Mammary epithelial cell (primary cell): ENCODE data around the gene GNAI3.

Source experiments
- CTCF ChIP-seq, 2 donors: IDR thresholded peaks in 1 of 2; conservative IDR thresholded peaks in 1 of 2; 2 replicates each; pipeline ENCODE4 v1.5.1; 2011 to 2012; ENCODE audit warnings: inconsistent platforms in 2 of 2, low read length in 2 of 2, mild to moderate bottlenecking in 2 of 2, control low read depth in 1 of 2, low read depth in 1 of 2; ENCODE audit not compliant: insufficient read depth in 1 of 2; ENCODE audit errors: extremely low read depth in 1 of 2
- EZH2 ChIP-seq: IDR thresholded peaks from 2 replicates; pipeline ENCODE4 v1.6.1; 2012; ENCODE audit warnings: low read length, inconsistent platforms, borderline replicate concordance

- TF ChIP-seq CTCF (conservative IDR thresholded peaks at IDR 0.05 in 1 of 2, IDR thresholded peaks at IDR 0.05 in 1 of 2; ENCODE audit: extremely low read depth in 1 of 2, insufficient read depth in 1 of 2, low read depth in 1 of 2, low read length in 2 of 2) (no peak), EZH2 (no peak)
These were observed 37.6 kb downstream of the GNAI3 start for GRCh38 chr1:109586055-109586454.
